Measurements from ENCODE around the gene VAV3.

GRCh38 chr1:107835151-107835670 lies 129.8 kb downstream of the VAV3 start:
- TF ChIP-seq CTCF (IDR thresholded peaks at IDR 0.05) (no peak), POLR2A (IDR thresholded peaks at IDR 0.05) (no peak)
